Gastrocnemius medialis (tissue), 4 donors: ENCODE results near the gene FCRL2. TPM values are rescaled to one million over a fixed set of nuclear protein-coding genes. Genes with fewer than 3 reads are reported as not detected.

Source experiments
- ATAC-seq, 2 donors: fragments of 150-250 bp; one replicate each; pipeline ENCODE4 v1.9.1; 2016
- DNase-seq, 2 donors: peaks; one replicate each; pipeline ENCODE4 v3.0.0-alpha.2; 2019
- H3K27ac ChIP-seq, 4 donors: fragments of 200-600 bp; sonication (generic); 1 replicate in 1 of 4; 2 replicates in 3 of 4; pipeline ENCODE4 v1.5.1; 2016 to 2018; ENCODE audit warnings: mild to moderate bottlenecking in 2 of 4, moderate library complexity in 1 of 4
- H3K27me3 ChIP-seq, 3 donors: fragments of 200-600 bp; sonication (generic) in 2 of 3; 1 replicate in 1 of 3; 2 replicates in 2 of 3; pipeline versions ENCODE4 v1.5.1 to v1.6.0; 2016 to 2019; ENCODE audit warnings: mild to moderate bottlenecking in 1 of 3, moderate library complexity in 1 of 3
- H3K36me3 ChIP-seq, 2 donors: fragments of 200-600 bp; sonication (generic) in 1 of 2; one replicate each; pipeline ENCODE4 v1.5.1; 2017 to 2018
- H3K4me1 ChIP-seq, 2 donors: fragments of 200-600 bp; sonication (generic) in 1 of 2; one replicate each; pipeline ENCODE4 v1.5.1; 2016 to 2017; ENCODE audit warnings: mild to moderate bottlenecking in 2 of 2
- H3K4me3 ChIP-seq, 4 donors: fragments of 200-600 bp; sonication (generic) in 3 of 4; 1 replicate in 1 of 4; 2 replicates in 3 of 4; pipeline ENCODE4 v1.5.1; 2016 to 2019; ENCODE audit warnings: mild to moderate bottlenecking in 2 of 4
- H3K9me3 ChIP-seq, 3 donors: fragments of 200-600 bp; sonication (generic) in 2 of 3; 1 replicate in 1 of 3; 2 replicates in 2 of 3; pipeline ENCODE4 v1.5.1; 2016 to 2019
- CTCF ChIP-seq, 5 experiments: fragments of 450-650 bp in 3 of 5; fragments of 200-600 bp in 2 of 5; sonication (generic) in 2 of 5; IDR thresholded peaks in 4 of 5; conservative IDR thresholded peaks in 1 of 5; 1 replicate in 4 of 5; 2 replicates in 1 of 5; pipeline ENCODE4 v1.5.1; 2016 to 2019; ENCODE audit warnings: antibody characterized with exemption in 5 of 5, mild to moderate bottlenecking in 3 of 5, moderate library complexity in 3 of 5
- POLR2A ChIP-seq, 2 donors: fragments of 450-650 bp; IDR thresholded peaks; one replicate each; pipeline ENCODE4 v1.6.1; 2017; ENCODE audit warnings: antibody characterized with exemption in 2 of 2, mild to moderate bottlenecking in 2 of 2, moderate library complexity in 2 of 2
- in situ Hi-C, 4 donors: fragments of 200-750 bp; cut with MboI; loops; one replicate each; pipeline versions ENCODE4 v1.15.0 to v1.8.0; 2017; ENCODE audit warnings: low sequenced_read_pairs in 4 of 4
- intact Hi-C: fragments of 100-400 bp; cut with DNase I; formaldehyde crosslinking; loops from one replicate; pipeline ENCODE4 v1.15.1; 2023; ENCODE audit warnings: low total_unique reads
- total RNA-seq, 4 donors: library from RNA; depleted of rRNA; stranded (reverse); fragments of >200 nt; gene quantifications; one replicate each; pipeline versions ENCODE4 v1.1.0 to v1.2.3, GENCODE V29; 2016

Gene FCRL2
- total RNA-seq, 4 donors from 2014 or later, result 0.19 TPM; not detected in 3

- Histone ChIP-seq H3K9me3 (no peaks in the 10 kb centered on the region), H3K36me3 (no peaks in the 10 kb centered on the region), H3K4me1 (no peaks in the 10 kb centered on the region), H3K4me3 (no peak overlapping the region), H3K27ac (no peak overlapping the region), H3K27me3 (no peaks in the 10 kb centered on the region)
- intact Hi-C loops, result no loop called here
- in situ Hi-C loops, result no loop called here
- ATAC-seq, result no peak
- TF ChIP-seq CTCF (IDR thresholded peaks at IDR 0.05 in 4 of 5, conservative IDR thresholded peaks at IDR 0.05 in 1 of 5), result no peak
- TF ChIP-seq POLR2A (IDR thresholded peaks at IDR 0.05), result no peak
- no peak for DNase-seq
Observed at GRCh38 chr1:157697781-157698569, 79.0 kb downstream of the FCRL2 start.

GRCh38 chr1:157696966-157697628, 79.8 kb downstream of the FCRL2 start:
- ATAC-seq (no peak), DNase-seq (no peak)
- in situ Hi-C loops, result no loop called here
- Histone ChIP-seq H3K4me3 (no peak overlapping the region), H3K4me1 (no peaks in the 10 kb centered on the region), H3K36me3 (no peaks in the 10 kb centered on the region), H3K27ac (no peak overlapping the region), H3K9me3 (no peaks in the 10 kb centered on the region), H3K27me3 (no peaks in the 10 kb centered on the region)
- intact Hi-C loops, result no loop called here
- no peak for TF ChIP-seq POLR2A (IDR thresholded peaks at IDR 0.05)
- no peak for TF ChIP-seq CTCF (IDR thresholded peaks at IDR 0.05 in 4 of 5, conservative IDR thresholded peaks at IDR 0.05 in 1 of 5)

Other genes starting within 250 kb of the FCRL2 start
- gene FCRL5, start 224.6 kb downstream of the FCRL2 start, total RNA-seq, result not detected
- not detected for gene FCRL4, start 179.0 kb downstream of the FCRL2 start, total RNA-seq
- gene FCRL3, start 76.4 kb downstream of the FCRL2 start, total RNA-seq, result not detected
- gene FCRL1, start 43.0 kb upstream of the FCRL2 start, total RNA-seq, result not detected
- gene CD5L, start 64.7 kb upstream of the FCRL2 start, total RNA-seq, result not detected
- 10 to 100 TPM in 1 of 4 donors, 1 to 10 TPM in 3; 2.8 to 15.1 (median 6.6) TPM for gene KIRREL1, start 216.5 kb upstream of the FCRL2 start, total RNA-seq